ENCODE data around the gene MRGPRG. TPM values are rescaled to one million over a fixed set of nuclear protein-coding genes. Genes with fewer than 3 reads are reported as not detected.
A peak's percentile ranks its signal among the peaks of the same experiment; 100 is the strongest.
"Not testable (repeated sequence)": the region's sequence is repeated elsewhere in the genome, so short reads cannot be mapped to it uniquely, and the experiment has no call there.

Gene MRGPRG
- total RNA-seq, 1 donor from 2014 or later = not detected

- no peak for DNase-seq (ENCODE audit: low spot score)
- ATAC-seq = no peak
These were observed 36.7 kb downstream of the MRGPRG start for GRCh38 chr11:3181725-3182461.

GRCh38 chr11:3180869-3181268 is 37.7 kb downstream of the MRGPRG start:
- DNase-seq (ENCODE audit: low spot score) (no peak), ATAC-seq (no peak)

GRCh38 chr11:3178349-3178748 is 40.3 kb downstream of the MRGPRG start:
- no peak for DNase-seq (ENCODE audit: low spot score)
- ATAC-seq = no peak

GRCh38 chr11:3177931-3178330 is 40.7 kb downstream of the MRGPRG start:
- DNase-seq (ENCODE audit: low spot score) = no peak
- ATAC-seq = no peak

- ATAC-seq = no peak
- DNase-seq (ENCODE audit: low spot score) = no peak
These were observed 42.1 kb downstream of the MRGPRG start for GRCh38 chr11:3176487-3176886.

- no peak for DNase-seq (ENCODE audit: low spot score)
These were observed 43.4 kb downstream of the MRGPRG start for GRCh38 chr11:3175194-3175593.

GRCh38 chr11:3174387-3174786 is 44.2 kb downstream of the MRGPRG start:
- DNase-seq (ENCODE audit: low spot score) (no peak), ATAC-seq (no peak)

More at GRCh38 chr11:3175194-3175593, 43.4 kb downstream of the MRGPRG start:
- no peak for ATAC-seq

- no peak for DNase-seq (ENCODE audit: low spot score)
- ATAC-seq = no peak
These were observed 44.8 kb downstream of the MRGPRG start for GRCh38 chr11:3173795-3174194.

- DNase-seq (ENCODE audit: low spot score) (no peak), ATAC-seq (no peak)
These were observed 46.6 kb downstream of the MRGPRG start for GRCh38 chr11:3171931-3172560.

- no peak for DNase-seq (ENCODE audit: low spot score)
- ATAC-seq = no peak
These were observed 47.6 kb downstream of the MRGPRG start for GRCh38 chr11:3170756-3171650.

- ATAC-seq (no peak), DNase-seq (ENCODE audit: low spot score) (no peak)
These were observed 48.4 kb downstream of the MRGPRG start for GRCh38 chr11:3170044-3170755.

- ATAC-seq (peak; percentile 17), DNase-seq (ENCODE audit: low spot score) (no peak)
These were observed 49.2 kb downstream of the MRGPRG start for GRCh38 chr11:3169255-3170043.

- DNase-seq (ENCODE audit: low spot score); ATAC-seq: not testable (repeated sequence)
These were observed 49.8 kb downstream of the MRGPRG start for GRCh38 chr11:3168742-3169254.

Other genes with a start within 250 kb of the MRGPRG start
- 42.2 TPM for gene NAP1L4, start 226.5 kb downstream of the MRGPRG start, total RNA-seq
- gene CARS1, start 161.4 kb downstream of the MRGPRG start, total RNA-seq = 21.0 TPM
- gene OSBPL5, start 53.5 kb downstream of the MRGPRG start, total RNA-seq = 3.6 TPM
- gene MRGPRE, start 13.6 kb upstream of the MRGPRG start, total RNA-seq = not detected
- 7.2 TPM for gene ZNF195, start 160.3 kb upstream of the MRGPRG start, total RNA-seq

Measured in left lobe of liver (tissue), 2 donors.